GM12878 (cell line): Measurements from ENCODE around the gene BLOC1S6. TPM values are rescaled to one million over a fixed set of nuclear protein-coding genes. Genes with fewer than 3 reads are reported as not detected.

Experiments
- ATAC-seq: fragments of 200-7000 bp; cut with Tn5 transposase; 3 replicates; pipeline ENCODE4 v1.9.1; 2020; ENCODE audit warnings: mild to moderate bottlenecking, moderate library complexity
- BruUV-seq: library from RNA; stranded (reverse); fragments of 400-500 nt; replicated peaks from 2 replicates; lab custom pipeline; 2021; lab: Mats Ljungman, UMichigan
- CTCF ChIA-PET: fragments of 300-600 bp; sonication (Branson Sonifier 250); formaldehyde crosslinking; extraction: SDS; loops from one replicate; lab custom pipeline; 2021; ENCODE audit warnings: inconsistent platforms; lab: Yijun Ruan, JAX
- POLR2A ChIA-PET: fragments of 350-600 bp; formaldehyde crosslinking; extraction: SDS; loops from one replicate; lab custom pipeline; 2021; ENCODE audit warnings: inconsistent platforms; lab: Charles Lee
- RAD21 ChIA-PET: fragments of 300-600 bp; sonication (Branson Sonifier 250); formaldehyde crosslinking; loops from one replicate; lab custom pipeline; 2023; ENCODE audit warnings: antibody characterized with exemption; ENCODE audit not compliant: unreplicated experiment; lab: Charles Lee
- SMC1A ChIA-PET: fragments of 300-600 bp; sonication (Branson Sonifier 250); formaldehyde crosslinking; loops from one replicate; lab custom pipeline; 2023; ENCODE audit not compliant: unreplicated experiment, uncharacterized antibody; lab: Charles Lee
- DNase-seq: peaks from one replicate; pipeline ENCODE4 v3.0.0-alpha.2; 2011; ENCODE audit warnings: low read depth, low spot score
- FAIRE-seq: peaks from 3 replicates; lab custom pipeline; 2011; peaks lifted over from hg19 to GRCh38; lab: Jason Lieb, UNC
- H2AFZ ChIP-seq: 2 replicates; pipeline ENCODE4 v1.6.0; 2011; ENCODE audit warnings: low read depth, low read length, control low read depth; ENCODE audit not compliant: control insufficient read depth
- H3K27ac ChIP-seq: 2 replicates; pipeline ENCODE4 v1.5.1; 2011; ENCODE audit warnings: control low read depth; ENCODE audit not compliant: control insufficient read depth, insufficient read depth
- H3K27me3 ChIP-seq, 2 experiments: replicated peaks in 1 of 2; 2 replicates each; pipeline versions ENCODE4 v1.6.0 to v1.6.1; 2011; ENCODE audit warnings: low read length in 1 of 2; ENCODE audit not compliant: control insufficient read depth in 2 of 2, insufficient read depth in 2 of 2
- H3K36me3 ChIP-seq, 2 experiments: 2 replicates each; pipeline ENCODE4 v1.5.1; 2011; ENCODE audit warnings: low read length in 1 of 2; ENCODE audit not compliant: control insufficient read depth in 2 of 2, insufficient read depth in 2 of 2
- H3K4me1 ChIP-seq: 2 replicates; pipeline ENCODE4 v1.6.1; 2011; ENCODE audit warnings: mild to moderate bottlenecking, low read length, moderate library complexity, mixed read lengths; ENCODE audit not compliant: control insufficient read depth, insufficient read depth
- H3K4me2 ChIP-seq: 2 replicates; pipeline ENCODE4 v1.6.0; 2011; ENCODE audit warnings: control low read depth; ENCODE audit not compliant: control insufficient read depth, insufficient read depth
- H3K4me3 ChIP-seq: fragments of 200-600 bp; sonication (generic); 2 replicates; pipeline ENCODE4 v1.5.1; 2016
- H3K79me2 ChIP-seq: 2 replicates; pipeline ENCODE4 v1.6.0; 2011; ENCODE audit warnings: low read length; ENCODE audit not compliant: control insufficient read depth, insufficient read depth
- H3K9ac ChIP-seq: 2 replicates; pipeline ENCODE4 v1.8.0; 2011; ENCODE audit warnings: low read length, control low read depth, mixed read lengths; ENCODE audit not compliant: control insufficient read depth, insufficient read depth
- H3K9me3 ChIP-seq: replicated peaks from 3 replicates; pipeline ENCODE4 v1.5.1; 2011; ENCODE audit warnings: mild to moderate bottlenecking, low read length; ENCODE audit not compliant: control insufficient read depth, insufficient read depth
- H4K20me1 ChIP-seq: 2 replicates; pipeline ENCODE4 v1.6.0; 2011; ENCODE audit not compliant: control insufficient read depth, insufficient read depth
- CREM ChIP-seq: IDR thresholded peaks from 2 replicates; pipeline ENCODE4 v1.6.1; 2014; ENCODE audit warnings: antibody characterized with exemption, low read depth
- EGR1 ChIP-seq, 2 experiments: IDR thresholded peaks; 1 replicate in 1 of 2; 2 replicates in 1 of 2; pipeline ENCODE4 v1.6.1; 2011 to 2012; ENCODE audit warnings: low read depth in 2 of 2, low read length in 2 of 2, borderline replicate concordance in 1 of 2, mild to moderate bottlenecking in 1 of 2, moderate library complexity in 1 of 2
- GATAD2B ChIP-seq: fragments of 450-650 bp; conservative IDR thresholded peaks from 2 replicates; pipeline ENCODE4 v1.6.1; 2017; ENCODE audit warnings: low read depth, mild to moderate bottlenecking, moderate library complexity
- KDM1A ChIP-seq: fragments of 200-600 bp; sonication (generic); IDR thresholded peaks from 2 replicates; pipeline ENCODE4 v1.6.1; 2016; ENCODE audit warnings: borderline replicate concordance
- RB1 ChIP-seq: fragments of 450-650 bp; formaldehyde crosslinking; IDR thresholded peaks from 2 replicates; pipeline ENCODE4 v1.6.1; 2017; ENCODE audit warnings: mild to moderate bottlenecking, borderline replicate concordance
- STAT3 ChIP-seq: IDR thresholded peaks from 2 replicates; pipeline ENCODE4 v1.6.1; 2011; ENCODE audit warnings: low read depth, low read length, improper control_type of control experiment
- TAF1 ChIP-seq: IDR thresholded peaks from 2 replicates; pipeline ENCODE4 v1.6.1; 2011; ENCODE audit warnings: mild to moderate bottlenecking, low read depth, low read length, borderline replicate concordance
- YBX1 ChIP-seq: fragments of 450-650 bp; IDR thresholded peaks from 2 replicates; pipeline ENCODE4 v1.6.1; 2016; ENCODE audit warnings: antibody characterized with exemption
- ZBTB33 ChIP-seq: fragments of 450-650 bp; IDR thresholded peaks from 2 replicates; pipeline ENCODE4 v1.6.1; 2017; ENCODE audit warnings: mild to moderate bottlenecking
- ZNF592 ChIP-seq: fragments of 450-650 bp; IDR thresholded peaks from 2 replicates; pipeline ENCODE4 v1.6.1; 2017; ENCODE audit warnings: mild to moderate bottlenecking, moderate library complexity
- ZNF622 ChIP-seq: fragments of 450-650 bp; IDR thresholded peaks from 2 replicates; pipeline ENCODE4 v1.6.1; 2017; ENCODE audit warnings: mild to moderate bottlenecking, inconsistent platforms
- WGBS: methylation state at CpG from one replicate; pipeline ENCODE4 v1.1.6; 2016; ENCODE audit warnings: low lambda C conversion rate; ENCODE audit not compliant: insufficient replicate concordance, insufficient coverage; ENCODE audit errors: missing lambda C conversion rate; 5-methylcytosine and 5-hydroxymethylcytosine counted together
- in situ Hi-C: fragments of 300-500 bp; cut with MboI; formaldehyde crosslinking; loops from 9 replicates; pipeline ENCODE4 v1.14.3; 2018; ENCODE audit warnings: mixed read lengths
- intact Hi-C: fragments of 100-400 bp; cut with micrococcal nuclease; formaldehyde crosslinking; loops from one replicate; pipeline ENCODE4 v1.14.2; 2022; ENCODE audit not compliant: unreplicated experiment
- polyA plus RNA-seq, 11 experiments: library from polyadenylated mRNA; depleted of rRNA in 4 of 11; unstranded in 6 of 11; stranded (reverse) in 5 of 11; fragments of >200 nt; fragmentation: Nextera tagmentation in 4 of 11; fragmentation: Illumina TruSeq in 1 of 11; extraction: Ambion mirVana in 4 of 11; extraction: Trizol in 1 of 11; gene quantifications; 1 replicate in 1 of 11; 2 replicates in 10 of 11; pipeline versions ENCODE4 v1.2.1 to v1.2.3, GENCODE V29; 2011 to 2016; ENCODE audit warnings: inconsistent platforms in 2 of 11, missing spikeins in 2 of 11, low read depth in 1 of 11
- total RNA-seq, 4 experiments: library from RNA; depleted of rRNA in 3 of 4; stranded (reverse); fragments of >200 nt in 3 of 4; fragmentation: Illumina TruSeq in 1 of 4; extraction: Trizol in 1 of 4; gene quantifications; 2 replicates each; pipeline versions ENCODE4 v1.2.1 to v1.2.3, GENCODE V29; 2013 to 2021
- TF ChIP-seq, protein P1 (sequence below): IDR thresholded peaks from 2 replicates; pipeline ENCODE4 v1.6.1; 2012; ENCODE audit warnings: low read depth, low read length, improper control_type of control experiment
- TF ChIP-seq, protein P2 (sequence below): fragments of 450-650 bp; IDR thresholded peaks from 2 replicates; pipeline ENCODE4 v1.6.1; 2016; ENCODE audit warnings: mild to moderate bottlenecking, moderate library complexity, borderline replicate concordance

The BLOC1S6 gene
- total and polyA plus RNA-seq, 10 of the 15 experiments (the other 5 are each of a cell fraction or from before 2014, with no cell fraction given) = 13.5 to 48.8 (median 32.7) TPM

GRCh38 chr15:45616901-45617323 is 29.7 kb downstream of the BLOC1S6 start:
- SMC1A ChIA-PET = interaction anchor here (1.0 to 6.8 kb wide), 3 partner anchors 23 to 162 kb away, joined by 3 to 115 read pairs (median 4); no protein-coding TSS in a partner anchor
- H3K9ac ChIP-seq = no peak overlapping the region
- DNase-seq = no peak
- in situ Hi-C loops (no loop called here), intact Hi-C loops (loop anchor here (10.0 kb wide), 1 partner anchor 412 kb away; no protein-coding TSS in a partner anchor)
- RAD21 ChIA-PET = no interaction called here
- H3K36me3 ChIP-seq = no peaks in the 10 kb centered on the region
- H3K4me1 ChIP-seq = no peaks in the 10 kb centered on the region; the same call in 1 of the 2 replicates
- H3K79me2 ChIP-seq = no peaks in the 10 kb centered on the region
- H4K20me1 ChIP-seq = no peaks in the 10 kb centered on the region
- CTCF ChIA-PET = interaction anchor here (0.7 to 7.3 kb wide), 2 partner anchors 17 to 159 kb away, joined by 3 to 245 read pairs; no protein-coding TSS in a partner anchor
- H3K4me3 ChIP-seq = no peak overlapping the region
- FAIRE-seq = no peak
- H2AFZ ChIP-seq = no peak overlapping the region
- WGBS = 70% methylated on average over 3 of the region's 3 CpGs
- no peak for ATAC-seq
- H3K27me3 ChIP-seq = no peaks in the 10 kb centered on the region
- no TSS peak for BruUV-seq
- no peak overlapping the region for H3K4me2 ChIP-seq
- H3K27ac ChIP-seq = no peak overlapping the region
- H3K9me3 ChIP-seq = no peaks in the 10 kb centered on the region
- POLR2A ChIA-PET = interaction anchor here (0.6 kb wide), 1 partner anchor 90 kb away, joined by 3 read pairs; no protein-coding TSS in a partner anchor
- TF ChIP-seq GATAD2B (no peak), YBX1 (no peak), EGR1 (IDR thresholded peaks at IDR 0.05; ENCODE audit: borderline replicate concordance in 1 of 2, low read depth in 2 of 2, low read length in 2 of 2) (no peak), STAT3 (no peak), ZNF622 (no peak), CREM (no peak), RB1 (no peak), TAF1 (no peak), ZNF592 (no peak), ZBTB33 (no peak), KDM1A (no peak)
- TF ChIP-seq, protein P1, sequence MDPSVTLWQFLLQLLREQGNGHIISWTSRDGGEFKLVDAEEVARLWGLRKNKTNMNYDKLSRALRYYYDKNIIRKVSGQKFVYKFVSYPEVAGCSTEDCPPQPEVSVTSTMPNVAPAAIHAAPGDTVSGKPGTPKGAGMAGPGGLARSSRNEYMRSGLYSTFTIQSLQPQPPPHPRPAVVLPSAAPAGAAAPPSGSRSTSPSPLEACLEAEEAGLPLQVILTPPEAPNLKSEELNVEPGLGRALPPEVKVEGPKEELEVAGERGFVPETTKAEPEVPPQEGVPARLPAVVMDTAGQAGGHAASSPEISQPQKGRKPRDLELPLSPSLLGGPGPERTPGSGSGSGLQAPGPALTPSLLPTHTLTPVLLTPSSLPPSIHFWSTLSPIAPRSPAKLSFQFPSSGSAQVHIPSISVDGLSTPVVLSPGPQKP = no peak
- TF ChIP-seq, protein P2, sequence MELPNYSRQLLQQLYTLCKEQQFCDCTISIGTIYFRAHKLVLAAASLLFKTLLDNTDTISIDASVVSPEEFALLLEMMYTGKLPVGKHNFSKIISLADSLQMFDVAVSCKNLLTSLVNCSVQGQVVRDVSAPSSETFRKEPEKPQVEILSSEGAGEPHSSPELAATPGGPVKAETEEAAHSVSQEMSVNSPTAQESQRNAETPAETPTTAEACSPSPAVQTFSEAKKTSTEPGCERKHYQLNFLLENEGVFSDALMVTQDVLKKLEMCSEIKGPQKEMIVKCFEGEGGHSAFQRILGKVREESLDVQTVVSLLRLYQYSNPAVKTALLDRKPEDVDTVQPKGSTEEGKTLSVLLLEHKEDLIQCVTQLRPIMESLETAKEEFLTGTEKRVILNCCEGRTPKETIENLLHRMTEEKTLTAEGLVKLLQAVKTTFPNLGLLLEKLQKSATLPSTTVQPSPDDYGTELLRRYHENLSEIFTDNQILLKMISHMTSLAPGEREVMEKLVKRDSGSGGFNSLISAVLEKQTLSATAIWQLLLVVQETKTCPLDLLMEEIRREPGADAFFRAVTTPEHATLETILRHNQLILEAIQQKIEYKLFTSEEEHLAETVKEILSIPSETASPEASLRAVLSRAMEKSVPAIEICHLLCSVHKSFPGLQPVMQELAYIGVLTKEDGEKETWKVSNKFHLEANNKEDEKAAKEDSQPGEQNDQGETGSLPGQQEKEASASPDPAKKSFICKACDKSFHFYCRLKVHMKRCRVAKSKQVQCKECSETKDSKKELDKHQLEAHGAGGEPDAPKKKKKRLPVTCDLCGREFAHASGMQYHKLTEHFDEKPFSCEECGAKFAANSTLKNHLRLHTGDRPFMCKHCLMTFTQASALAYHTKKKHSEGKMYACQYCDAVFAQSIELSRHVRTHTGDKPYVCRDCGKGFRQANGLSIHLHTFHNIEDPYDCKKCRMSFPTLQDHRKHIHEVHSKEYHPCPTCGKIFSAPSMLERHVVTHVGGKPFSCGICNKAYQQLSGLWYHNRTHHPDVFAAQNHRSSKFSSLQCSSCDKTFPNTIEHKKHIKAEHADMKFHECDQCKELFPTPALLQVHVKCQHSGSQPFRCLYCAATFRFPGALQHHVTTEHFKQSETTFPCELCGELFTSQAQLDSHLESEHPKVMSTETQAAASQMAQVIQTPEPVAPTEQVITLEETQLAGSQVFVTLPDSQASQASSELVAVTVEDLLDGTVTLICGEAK = no peak
